NCI-H2029 (cell line): Measurements from ENCODE around the gene SVEP1.

Source experiments
- DNase-seq: peaks from one replicate; lab custom pipeline; 2025; lab: John Stamatoyannopoulos, UW

Gene SVEP1

DNA sequence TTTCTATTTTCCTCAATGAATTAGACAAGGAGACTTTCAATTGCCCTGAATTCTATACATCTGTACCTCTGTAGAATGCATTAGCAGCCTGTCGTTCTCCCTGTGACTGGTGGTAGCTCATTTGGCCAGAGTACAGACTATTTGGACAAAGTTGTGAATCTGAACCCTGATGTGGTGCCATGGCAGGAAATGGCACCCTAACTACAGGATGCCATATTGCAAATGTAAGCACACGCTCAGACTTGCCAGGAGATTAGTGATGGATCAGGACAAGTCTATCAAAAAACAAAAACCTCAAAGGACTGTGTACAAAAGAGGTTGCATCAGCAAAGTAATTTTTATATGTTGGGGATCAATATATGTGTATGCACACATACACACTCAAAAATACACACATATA, 58.3 kb downstream of the SVEP1 start:
- DNase-seq: no peak

DNA sequence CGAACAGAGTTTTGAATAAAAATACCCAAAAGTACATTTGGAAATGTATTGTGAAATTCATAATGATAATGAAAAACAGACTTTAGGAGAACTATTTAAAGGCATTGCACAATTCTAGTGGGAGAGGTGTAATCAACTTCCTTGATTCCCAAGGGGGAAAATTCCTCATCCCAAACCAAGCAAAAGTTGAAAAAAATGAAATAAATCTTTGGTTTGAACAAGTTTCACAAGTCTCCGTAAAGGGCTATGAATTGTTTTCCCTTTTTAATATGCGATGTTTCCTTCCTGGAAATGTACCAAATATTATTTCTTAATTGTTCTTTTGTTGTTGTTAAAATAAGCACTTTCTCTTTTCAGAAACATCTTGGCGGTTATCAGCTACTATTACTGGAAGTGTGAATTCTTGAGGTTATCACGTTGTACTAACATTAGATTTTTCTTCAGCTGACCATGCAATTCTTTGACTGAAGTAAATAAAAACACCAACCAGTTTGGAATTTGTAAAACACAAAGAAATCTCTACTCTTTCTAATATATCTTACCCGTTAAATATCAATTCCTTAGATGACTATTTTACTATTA, 59.3 kb downstream of the SVEP1 start:
- DNase-seq: no peak

DNA sequence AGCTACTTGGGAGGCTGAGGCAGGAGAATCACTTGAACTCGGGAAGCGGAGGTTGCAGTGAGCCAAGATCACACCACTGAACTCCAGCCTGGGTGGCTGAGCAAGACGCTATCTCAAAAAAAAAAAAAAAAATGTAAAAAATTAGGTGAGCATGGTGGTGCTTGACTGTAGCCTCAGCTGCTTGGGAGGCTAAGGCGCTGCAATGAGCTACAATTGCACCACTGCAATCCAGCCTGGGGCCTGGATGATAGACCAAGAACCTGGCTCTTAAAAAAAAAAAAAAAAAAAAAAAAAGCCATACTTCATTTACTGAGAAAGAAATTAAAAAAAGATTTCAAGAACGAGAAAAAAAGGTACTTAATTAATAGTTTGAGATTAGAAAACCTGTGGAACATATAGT, 62.1 kb downstream of the SVEP1 start:
- no peak for DNase-seq

GRCh38 chr9:110514897-110515296, 64.6 kb downstream of the SVEP1 start:
- no peak for DNase-seq

- DNase-seq: no peak
These were observed 66.7 kb downstream of the SVEP1 start for GRCh38 chr9:110512817-110513216.

DNA sequence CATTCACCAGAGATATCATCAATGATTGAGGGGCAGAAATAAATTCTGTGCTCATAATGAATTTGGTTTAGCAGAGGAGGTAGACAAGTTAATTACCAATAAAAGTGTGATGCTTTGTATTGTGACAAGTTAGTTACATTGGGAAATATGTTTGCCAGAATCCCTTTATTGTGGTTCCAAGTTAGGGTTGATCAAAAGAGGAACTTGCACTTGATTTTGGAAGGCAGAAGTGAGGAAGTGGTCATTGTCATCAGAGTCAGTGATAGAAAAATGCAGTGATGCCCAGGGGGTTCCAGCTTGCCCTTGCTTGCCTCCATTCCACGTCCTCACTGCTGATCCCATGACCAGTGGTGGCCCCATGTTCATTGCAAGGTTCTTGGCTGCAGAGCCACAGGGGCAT, 69.7 kb downstream of the SVEP1 start:
- no peak for DNase-seq

DNA sequence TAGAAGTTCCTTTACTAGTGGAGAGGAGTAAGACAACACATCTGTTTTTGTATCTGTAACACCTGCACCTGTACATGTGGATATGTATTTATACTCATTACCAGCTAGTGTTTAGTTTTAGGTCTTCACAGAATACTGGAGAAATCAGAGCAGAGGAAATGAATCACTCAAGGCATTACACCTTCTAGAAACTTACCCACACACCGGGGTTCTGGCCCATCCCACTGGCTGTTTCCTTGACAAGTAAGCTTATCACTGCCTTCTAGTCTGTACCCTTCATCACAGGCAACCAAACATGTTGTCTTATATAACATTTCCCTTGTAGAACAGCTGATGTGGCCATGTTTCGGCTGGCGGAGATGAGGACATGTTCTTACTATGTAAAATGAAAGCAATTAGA, 76.7 kb downstream of the SVEP1 start:
- DNase-seq: no peak

GRCh38 chr9:110499608-110500007, 79.9 kb downstream of the SVEP1 start:
- no peak for DNase-seq

- DNase-seq: no peak
These were observed 92.3 kb downstream of the SVEP1 start for GRCh38 chr9:110487196-110487595.

- no peak for DNase-seq
These were observed 93.3 kb downstream of the SVEP1 start for GRCh38 chr9:110486218-110486617.

DNA sequence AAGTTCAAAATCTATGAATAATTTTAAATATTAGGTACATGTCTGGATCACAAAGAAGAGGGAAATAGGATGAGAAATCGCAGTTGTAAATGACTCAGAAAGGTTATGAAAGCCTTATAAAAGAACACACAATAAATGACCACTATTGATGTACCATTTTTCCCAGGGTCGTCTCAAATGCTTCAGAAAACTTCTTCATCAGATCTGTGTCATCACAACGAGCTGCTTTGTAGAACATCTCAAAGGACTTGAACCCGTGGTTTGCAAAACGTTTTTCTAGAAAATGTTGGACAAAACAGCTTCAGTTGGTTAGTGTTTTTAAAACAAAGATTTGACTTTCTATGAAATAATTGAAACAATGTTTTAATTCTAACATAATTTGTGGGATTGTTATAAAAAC, 100.1 kb downstream of the SVEP1 start:
- no peak for DNase-seq

DNA sequence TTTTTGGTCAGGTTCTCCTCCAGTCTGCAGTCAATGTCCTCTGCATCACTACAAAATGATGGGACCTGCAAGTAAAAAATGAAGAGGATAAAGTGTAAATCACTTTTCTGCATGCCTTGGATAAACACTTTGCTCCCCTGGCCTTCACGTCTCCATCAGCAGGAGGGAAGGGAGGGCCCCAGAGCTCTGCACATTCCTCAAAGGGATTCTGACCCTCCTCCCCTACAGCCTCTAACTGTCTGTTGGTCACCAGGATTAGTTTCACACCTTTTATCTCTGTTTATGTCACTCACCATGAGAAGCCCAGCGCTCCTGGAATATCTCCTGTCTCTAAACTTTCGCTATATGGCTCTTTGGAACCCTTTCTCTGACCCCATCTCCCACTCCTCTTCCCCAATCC, 103.3 kb downstream of the SVEP1 start:
- DNase-seq: no peak

- no peak for DNase-seq
These were observed 107.4 kb downstream of the SVEP1 start for GRCh38 chr9:110472111-110472510.

DNA sequence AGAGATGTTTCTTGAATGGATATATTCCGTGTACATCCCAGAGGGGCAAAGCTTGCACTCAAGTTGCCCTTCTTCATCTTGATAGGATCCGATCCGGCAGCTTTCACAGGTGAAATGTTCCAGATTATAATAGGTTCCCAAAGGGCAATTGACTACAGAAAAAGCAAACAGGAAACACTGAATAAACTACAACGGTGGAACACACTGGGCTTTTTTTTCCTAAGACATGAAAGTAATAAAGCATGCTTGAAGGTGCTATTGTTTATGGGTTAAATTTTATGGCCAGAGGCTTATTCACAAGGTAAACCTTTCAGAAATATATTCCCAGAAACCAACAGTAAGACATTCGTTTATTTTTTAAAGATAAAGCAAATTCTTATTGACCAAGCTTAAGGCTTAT, 110.6 kb downstream of the SVEP1 start:
- DNase-seq: no peak

DNA sequence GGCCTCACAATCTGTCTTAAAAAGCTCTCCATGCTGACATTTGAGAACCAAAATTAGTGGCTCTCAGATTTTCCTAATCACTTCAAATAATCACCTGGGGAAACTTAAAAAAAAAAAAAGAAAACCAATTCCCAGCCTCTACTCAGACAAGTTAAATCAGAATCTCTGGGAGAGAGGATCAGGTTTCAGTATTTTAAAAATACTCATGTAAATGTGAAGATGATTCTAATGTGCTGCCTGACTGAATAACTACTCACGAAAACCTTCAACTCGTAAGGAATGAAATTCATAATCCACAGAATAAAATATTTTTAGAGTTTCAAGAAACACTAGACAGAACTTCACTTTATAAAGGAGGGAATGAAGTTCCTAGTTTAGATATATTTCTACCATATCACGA, 114.4 kb downstream of the SVEP1 start:
- DNase-seq: no peak

DNA sequence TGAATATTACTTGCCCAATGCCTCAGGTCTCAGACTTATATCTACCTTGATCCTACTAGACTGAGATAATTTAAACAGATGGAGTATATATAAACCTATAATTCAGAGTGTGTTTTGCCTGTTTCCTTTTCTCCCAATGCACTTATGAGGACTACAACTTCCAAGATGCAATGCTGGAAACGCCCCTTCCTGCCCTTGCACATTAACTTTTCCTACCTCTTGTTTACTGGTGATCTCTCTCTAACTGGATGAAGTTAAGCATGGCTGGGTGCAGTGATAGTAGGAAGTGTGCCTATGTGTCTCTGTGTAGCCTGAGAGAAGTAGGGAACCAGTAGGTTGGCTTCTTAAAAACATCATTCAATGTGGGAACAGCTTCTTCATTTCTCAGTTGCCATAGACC, 115.2 kb downstream of the SVEP1 start:
- no peak for DNase-seq

- no peak for DNase-seq
These were observed 116.0 kb downstream of the SVEP1 start for GRCh38 chr9:110463499-110463898.

DNA sequence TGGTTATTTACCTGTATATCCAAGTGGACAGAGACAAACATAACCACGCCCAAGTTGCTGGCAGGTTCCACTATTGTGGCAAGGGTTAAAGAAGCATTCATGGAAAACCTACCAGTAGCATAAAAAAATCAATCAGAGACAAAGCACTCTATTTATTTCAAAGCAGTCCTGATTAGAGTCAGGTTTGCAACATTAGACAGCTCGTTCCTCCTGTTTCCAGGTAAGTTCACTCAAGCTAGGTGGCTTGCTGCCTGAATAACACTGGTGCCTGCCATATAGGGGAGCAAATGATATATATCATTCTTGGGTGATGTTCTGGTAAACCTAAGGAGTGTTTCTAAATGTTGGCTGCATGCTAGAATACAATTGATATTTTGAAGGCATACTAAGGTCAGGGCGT, 122.3 kb downstream of the SVEP1 start:
- DNase-seq: no peak

GRCh38 chr9:110456681-110457080, 122.9 kb downstream of the SVEP1 start:
- DNase-seq: no peak

DNA sequence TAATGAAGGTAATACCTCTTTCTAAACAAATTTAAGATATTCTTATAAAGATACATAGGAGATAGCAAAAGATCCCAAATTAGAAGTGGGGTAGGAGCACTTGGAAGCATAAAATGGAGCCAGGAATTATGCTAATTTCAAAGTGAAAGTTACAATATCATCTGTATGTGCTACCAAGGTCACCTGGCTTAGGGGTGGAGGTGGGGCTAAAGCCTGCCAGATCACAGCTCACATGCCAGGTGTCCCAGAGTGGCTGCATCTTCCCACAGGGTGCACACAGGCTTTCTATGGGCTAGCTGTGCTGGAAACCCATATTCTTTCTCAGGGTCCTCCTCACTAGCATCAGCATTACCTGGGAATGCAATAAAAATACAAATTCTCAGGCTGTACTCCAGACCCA, 123.7 kb downstream of the SVEP1 start:
- no peak for DNase-seq

DNA sequence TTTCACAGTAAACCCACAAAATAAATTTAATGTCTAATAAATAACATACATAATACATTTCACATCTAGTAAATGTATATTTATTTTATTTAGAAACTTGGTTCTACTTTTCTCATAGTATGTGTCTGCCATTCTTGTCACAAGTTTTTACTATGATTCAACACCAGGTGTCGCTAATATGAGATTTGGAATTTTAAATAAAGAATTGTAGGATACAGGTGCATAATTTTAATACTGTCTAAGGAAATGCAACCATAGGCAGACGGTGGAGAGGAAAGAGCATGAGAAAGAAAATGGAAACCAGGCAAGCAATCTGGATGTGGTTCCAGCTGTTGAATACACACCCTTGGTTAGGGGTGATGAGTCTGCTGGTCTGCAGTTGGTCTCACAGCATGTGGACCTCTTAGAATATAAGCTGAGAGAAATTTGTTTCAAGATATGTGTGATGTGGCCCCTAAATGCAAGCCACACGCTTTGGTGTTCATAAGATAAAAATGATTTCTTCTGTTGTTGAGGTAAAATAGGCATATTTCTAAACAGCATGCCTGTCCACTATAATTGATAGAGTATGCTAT, 127.2 kb downstream of the SVEP1 start:
- no peak for DNase-seq

GRCh38 chr9:110451726-110452125, 127.8 kb downstream of the SVEP1 start:
- no peak for DNase-seq

GRCh38 chr9:110447476-110447875, 132.1 kb downstream of the SVEP1 start:
- DNase-seq: no peak

DNA sequence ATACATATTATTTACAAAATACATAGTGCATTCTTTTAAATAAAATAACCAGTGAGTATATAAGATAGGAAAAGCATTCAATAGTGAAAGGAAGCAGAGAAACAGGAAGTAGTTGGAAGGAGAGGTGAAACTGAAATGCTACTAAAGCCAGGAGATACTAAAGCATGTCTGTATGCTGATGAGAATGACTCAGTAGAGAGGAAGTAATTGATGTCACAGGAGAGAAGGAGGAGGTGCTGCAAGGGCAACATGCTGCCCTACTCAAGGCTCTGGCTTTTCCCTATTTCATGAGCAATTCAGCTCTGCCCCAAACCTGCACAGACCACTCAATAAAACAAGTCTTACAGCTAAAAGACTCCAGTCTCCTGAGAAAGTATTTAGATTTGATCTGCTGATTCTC, 133.4 kb downstream of the SVEP1 start:
- no peak for DNase-seq

DNA sequence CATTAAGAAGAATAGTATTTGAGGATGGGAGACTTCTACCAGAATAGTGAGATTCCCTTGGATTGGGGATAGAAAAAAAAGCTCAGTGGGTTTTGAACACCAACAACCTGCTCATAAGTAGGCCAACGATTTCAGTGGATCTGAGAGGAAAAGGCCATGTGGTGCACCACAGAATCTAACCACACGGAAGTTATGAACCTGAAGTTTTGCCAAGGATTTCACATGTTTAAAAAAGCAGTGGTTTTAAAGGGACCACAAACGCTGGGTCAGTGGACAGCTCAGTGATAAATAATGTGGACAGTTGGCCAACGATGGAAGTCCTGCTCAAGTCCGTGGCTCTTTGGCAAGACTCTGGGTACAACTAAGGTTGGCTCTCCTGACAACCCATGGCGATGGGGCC, 134.6 kb downstream of the SVEP1 start:
- no peak for DNase-seq
